ENCODE measurements around the gene LTBP4.

- TF ChIP-seq POLR2A (IDR thresholded peaks at IDR 0.05): no peak
- TF ChIP-seq POLR2AphosphoS5 (IDR thresholded peaks at IDR 0.05): no peak
Observed at GRCh38 chr19:40571005-40571318, 30.2 kb upstream of the LTBP4 start.

Measured in gastroesophageal sphincter (tissue), 2 donors.